GM18951 (cell line): ENCODE data around the gene CHST11.

Experiments used
- POLR2A ChIP-seq: IDR thresholded peaks from 4 replicates; pipeline ENCODE4 v1.6.1; 2011; ENCODE audit warnings: mild to moderate bottlenecking; ENCODE audit not compliant: insufficient read length, insufficient read depth; ENCODE audit errors: extremely low read depth
- in situ Hi-C: fragments of 300-500 bp; cut with MboI; formaldehyde crosslinking; loops from one replicate; pipeline ENCODE4 v1.12.0; 2022; ENCODE audit warnings: low sequenced_read_pairs, mixed read lengths, inconsistent platforms; ENCODE audit not compliant: unreplicated experiment

Gene CHST11

DNA sequence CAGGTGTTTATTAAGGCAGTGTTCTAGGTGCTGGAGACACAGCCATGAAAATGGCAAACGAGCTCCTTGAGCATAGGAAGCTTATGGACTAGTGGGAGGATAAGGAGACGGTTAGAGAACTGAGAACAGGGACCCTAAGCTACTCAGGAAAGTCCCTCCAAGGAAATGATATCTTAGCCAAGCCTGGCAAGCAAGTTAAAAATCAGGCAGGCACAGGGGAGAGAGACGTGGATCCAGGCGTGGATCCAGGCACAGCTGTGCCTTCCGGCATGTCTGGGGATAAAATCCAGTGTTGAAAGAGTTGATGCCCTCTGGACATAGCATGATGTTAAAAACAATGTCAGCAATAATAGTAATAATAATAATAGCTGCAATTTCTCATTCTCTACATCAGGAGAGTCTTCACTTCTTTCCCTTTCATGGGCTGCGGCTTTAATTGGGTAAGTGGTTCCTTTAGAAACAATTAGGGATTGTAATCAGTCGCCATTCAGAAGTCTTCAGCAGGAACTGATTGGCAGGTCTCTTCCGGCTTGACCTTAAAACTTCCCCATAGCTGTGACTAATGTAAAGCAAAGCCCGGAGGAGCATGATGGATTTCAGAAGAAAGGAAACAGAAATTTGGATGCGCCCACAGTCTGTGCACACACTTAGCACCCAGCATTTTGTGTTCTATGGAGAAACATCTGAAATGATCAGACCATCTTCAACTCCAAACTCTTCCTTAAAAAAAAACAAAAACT is 271.1 kb downstream of the CHST11 start:
- in situ Hi-C loops = no loop called here
- no peak for TF ChIP-seq POLR2A

DNA sequence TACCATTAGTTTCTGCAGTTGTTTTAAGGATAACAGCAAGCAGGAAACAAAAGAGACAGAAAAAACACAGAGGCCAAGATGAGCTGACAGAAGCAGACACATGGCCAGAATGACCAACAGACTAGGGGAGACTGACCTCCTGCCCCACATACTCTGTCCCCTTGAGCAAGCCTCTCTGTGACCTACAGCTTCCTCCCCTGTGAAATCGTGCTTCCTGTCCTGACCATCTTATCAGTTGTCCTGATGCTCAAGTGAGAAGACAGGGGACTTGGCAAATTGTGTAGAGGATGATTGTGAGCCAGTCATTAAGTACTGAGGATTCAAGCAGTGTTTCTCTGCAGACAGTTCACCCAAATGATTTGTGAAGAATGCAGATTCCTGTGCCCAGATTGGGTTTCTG is 272.3 kb downstream of the CHST11 start:
- in situ Hi-C loops = no loop called here
- no peak for TF ChIP-seq POLR2A

DNA sequence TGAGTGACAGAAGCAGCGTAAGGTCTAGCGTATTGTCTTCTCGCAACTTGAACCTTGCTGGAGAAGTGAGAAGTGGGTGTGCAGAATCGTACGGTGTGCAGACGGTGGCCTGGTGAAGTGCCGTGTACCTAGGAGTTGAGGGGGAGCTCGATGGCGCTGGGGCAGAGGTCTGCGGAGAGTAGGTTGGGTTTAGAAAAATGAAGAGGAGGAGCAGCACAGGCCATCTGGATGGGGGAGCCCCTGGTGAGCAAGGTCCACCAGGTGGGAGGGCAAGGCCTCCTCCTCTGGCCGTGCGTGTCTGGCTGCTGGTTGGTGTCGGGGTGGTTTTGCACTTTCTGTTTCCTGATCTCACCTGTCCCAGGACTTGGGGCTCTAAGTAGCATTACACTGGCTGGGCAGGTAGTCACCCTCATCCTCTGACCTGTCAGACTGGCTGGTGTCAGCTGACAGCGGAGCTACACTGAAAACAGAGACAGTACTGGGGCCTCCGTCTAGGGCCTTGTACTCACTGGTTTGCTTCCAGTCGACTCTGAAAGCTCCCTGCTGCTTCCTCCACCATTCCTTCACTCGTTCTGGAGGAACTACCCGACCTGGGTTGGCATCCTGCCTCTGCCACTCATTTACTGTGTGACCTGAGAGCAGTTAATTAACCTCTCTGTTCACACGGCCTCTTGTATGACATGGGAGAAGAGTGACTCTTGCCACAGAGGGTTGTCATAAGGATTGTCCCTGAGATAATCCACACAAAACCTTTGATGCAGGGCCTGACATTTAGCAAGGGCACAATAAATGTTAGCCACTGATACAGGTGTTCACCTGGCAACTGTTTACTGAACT is 273.1 kb downstream of the CHST11 start:
- in situ Hi-C loops = no loop called here
- TF ChIP-seq POLR2A = no peak

DNA sequence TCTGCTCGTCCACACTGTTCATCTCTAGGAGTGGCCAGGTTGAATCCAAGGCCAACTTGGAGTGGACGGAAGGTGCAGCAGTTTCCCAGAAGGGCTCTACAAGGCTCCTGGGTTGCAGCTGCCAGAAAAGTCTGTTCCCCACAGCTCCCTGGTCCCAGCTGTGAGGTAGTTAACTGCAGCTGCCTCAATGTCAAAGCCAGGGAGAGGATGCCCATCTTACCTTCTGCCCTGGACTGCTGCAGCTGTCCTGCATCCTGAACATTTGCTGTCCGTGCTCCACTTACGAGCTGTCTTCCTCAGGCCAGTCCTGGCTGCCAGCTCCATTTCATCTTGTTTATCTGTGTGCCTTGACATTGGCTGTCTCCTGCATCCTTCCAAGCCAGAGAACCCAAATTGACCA is 274.0 kb downstream of the CHST11 start:
- in situ Hi-C loops = no loop called here
- no peak for TF ChIP-seq POLR2A

DNA sequence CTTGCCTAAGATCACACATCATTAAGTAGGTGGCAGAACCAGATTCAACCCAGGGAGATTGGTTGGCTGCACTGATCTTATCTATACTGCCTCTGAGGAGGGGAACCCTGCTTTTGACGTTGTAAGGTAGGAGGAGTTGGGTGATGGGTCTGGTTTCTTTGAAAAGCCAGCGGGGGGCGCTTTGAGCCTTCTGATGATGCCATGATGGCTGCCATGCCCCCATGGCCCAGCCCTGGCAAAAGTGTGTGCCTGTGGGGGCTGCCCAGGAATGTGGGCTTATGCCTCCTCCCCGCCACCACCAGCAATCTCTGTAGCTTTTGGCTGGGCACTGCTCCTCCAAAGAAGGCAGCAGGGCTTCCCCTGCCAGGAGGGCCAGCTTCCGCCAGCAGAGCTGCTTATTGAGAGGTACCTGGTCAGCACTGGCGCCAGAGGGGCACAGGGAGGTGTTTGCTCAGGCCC is 277.0 kb downstream of the CHST11 start:
- in situ Hi-C loops = no loop called here
- no peak for TF ChIP-seq POLR2A

DNA sequence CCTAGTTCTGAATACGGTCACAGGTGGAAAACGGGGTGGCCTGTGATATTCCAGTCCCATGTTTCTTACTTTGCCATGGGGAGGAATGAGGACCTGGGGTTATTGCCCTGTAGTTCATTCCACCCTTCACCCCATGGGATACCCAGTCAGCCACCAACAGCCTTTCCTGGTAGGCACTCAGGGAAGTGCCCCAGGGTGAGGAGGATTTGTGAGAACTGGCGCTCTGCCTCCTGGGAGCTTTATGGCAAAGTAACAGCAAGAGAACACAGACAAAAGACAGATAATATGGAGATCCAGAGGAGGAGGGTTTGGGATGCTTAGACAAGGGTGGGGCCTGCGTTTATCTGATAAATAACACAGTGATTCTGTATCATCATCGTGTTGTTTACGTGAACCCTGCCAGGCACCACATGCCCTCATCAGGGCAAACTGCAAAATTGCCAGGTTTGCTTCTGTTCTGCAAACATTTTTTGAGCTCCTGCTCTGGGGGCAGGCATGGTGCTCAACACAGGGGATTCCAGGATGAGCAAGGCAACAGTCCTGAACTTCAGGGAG is 277.9 kb downstream of the CHST11 start:
- TF ChIP-seq POLR2A = no peak
- in situ Hi-C loops = no loop called here

DNA sequence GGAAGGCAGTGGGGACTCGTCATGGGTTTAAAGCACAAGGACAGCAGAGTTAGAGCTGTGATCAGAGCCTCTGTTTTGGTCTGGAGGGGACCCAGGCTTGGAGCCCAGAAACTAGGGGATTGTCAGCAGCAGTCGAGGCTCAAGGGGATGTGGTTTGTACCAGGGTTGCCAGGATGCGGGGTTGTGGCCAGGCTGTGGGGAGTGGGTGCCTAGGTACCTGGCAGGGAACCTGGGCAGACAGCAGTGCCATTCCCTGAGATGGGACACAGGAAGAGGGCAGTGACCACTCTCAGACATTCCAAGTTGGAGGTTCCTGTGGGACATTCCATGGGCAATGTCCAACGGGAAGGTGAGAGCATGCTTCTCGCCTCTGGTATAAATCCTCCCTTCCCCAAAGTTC is 279.1 kb downstream of the CHST11 start:
- in situ Hi-C loops = no loop called here
- no peak for TF ChIP-seq POLR2A

DNA sequence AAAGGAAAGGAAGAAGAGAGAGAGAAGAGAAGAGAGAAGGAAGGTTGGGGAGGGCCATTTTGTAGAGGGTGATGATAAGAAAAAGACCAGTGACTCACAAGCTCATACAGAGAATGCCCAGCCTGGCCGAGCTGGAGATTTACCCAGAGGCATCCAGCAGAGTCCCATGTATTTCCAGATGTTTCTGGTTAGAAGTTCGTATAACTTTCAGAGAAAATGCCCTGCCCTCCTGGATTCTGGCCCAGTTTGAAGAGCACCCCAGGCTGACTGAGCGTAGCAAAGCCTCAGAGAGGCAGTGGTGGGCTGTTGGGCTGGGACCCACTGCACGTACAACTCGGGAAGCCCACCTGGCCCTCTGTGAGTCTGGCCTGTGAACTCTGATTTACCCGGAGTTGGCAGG is 279.6 kb downstream of the CHST11 start:
- no peak for TF ChIP-seq POLR2A
- in situ Hi-C loops = no loop called here

DNA sequence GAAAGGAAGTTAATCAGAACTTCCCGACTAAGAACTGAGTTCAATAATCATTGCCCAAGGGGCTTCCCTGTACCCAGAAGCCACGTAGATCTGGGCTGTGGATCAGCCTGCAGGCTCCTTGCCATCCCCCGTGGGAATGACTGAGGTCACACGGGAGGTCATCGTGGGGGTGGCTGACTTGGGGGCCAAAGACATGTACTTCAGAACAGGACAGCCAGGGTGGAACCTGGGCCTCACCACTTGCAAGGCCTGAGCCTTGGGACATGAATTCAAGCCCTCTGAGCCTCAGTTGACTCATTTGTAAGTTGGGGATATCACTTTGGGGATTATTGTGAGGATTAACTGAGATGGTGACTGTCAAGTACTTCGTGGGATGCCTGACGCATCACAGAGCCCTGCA is 280.4 kb downstream of the CHST11 start:
- in situ Hi-C loops = no loop called here
- no peak for TF ChIP-seq POLR2A

DNA sequence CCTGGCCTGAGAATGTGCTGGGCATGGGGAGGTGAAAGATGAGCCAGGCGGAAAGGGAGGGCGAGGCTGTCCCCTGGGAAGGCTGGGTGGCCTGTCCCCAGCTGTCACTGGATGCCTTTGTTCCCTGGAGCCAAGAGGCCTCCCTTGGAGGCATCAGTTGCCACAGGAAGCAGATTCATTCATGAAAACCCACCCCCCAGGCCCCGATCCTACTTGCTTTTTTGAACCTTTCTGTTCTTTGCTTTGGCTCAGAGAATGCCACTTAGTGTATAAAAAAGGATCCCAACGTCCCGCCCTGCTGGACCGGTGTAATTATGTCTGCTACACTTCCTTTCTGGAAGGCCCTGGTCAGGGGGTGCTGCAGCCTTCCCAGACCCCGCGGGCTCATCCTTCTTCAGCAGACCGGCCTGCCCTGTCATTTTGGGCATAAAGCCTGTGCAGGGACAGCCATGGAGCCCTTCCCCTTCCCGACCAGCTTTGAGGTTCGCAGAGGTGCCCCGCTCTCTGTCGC is 281.1 kb downstream of the CHST11 start:
- in situ Hi-C loops = no loop called here

DNA sequence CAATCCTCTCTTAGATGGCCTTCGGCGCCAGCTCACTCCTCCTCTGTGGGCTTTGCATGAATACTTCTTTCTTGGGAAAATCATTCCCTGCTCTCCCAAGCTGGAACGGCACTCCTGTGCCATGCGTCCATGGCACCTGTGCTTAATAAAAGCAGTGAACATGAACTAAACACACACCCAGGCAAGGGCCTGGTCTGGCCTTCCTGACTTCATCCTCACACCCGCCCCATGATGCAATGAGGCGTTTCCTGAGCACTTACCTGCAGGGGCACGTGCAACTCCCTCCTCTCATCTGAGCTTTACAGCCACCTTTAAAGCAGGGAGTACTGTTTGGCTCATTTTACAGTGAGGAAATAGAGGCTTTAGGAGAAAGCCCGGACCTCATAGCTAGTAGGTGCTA is 281.6 kb downstream of the CHST11 start:
- no peak for TF ChIP-seq POLR2A
- in situ Hi-C loops = no loop called here

More for the DNA sequence above, 281.1 kb downstream of the CHST11 start:
- no peak for TF ChIP-seq POLR2A

DNA sequence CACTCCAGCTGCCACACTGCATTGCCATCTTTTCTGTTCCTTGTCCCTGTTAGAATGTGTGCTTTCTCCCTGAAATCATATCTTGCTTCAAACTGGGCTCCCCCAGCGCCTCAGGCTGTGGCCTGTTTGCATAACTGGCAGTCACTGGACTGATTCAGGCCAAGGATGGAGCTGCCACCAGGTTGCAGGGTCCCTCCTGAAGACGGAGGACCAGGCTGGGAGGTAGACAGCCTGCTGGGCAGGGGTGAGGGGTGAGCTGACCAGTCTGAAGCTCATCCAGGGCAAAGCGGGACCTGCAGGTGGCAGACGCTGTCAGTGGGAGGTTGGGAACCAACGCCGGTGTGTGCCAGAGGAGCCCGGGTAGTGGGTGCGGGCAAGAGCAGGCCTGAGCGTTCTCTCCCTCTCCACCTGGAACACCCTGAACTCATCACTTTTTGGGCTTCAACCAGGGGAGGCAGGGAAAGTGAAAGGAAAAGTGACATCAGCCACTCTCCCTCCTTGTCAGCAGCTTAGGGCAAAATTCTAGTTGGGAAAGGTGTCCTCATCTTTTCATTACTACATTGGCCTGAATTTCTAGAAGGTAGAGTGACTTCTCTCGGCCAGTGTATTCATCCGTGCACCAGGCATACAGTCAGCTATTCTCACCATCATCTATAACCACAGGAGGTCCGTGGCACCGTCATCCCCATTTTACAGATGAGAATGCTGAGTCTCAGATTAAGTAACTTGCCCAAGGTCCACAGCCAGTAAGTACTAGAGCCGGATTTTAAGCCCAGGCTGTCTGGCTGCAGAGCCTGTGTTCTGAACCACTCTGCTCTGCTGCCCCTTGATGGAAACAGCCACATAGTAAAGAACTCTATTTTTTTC is 282.3 kb downstream of the CHST11 start:
- TF ChIP-seq POLR2A = no peak
- in situ Hi-C loops = no loop called here

DNA sequence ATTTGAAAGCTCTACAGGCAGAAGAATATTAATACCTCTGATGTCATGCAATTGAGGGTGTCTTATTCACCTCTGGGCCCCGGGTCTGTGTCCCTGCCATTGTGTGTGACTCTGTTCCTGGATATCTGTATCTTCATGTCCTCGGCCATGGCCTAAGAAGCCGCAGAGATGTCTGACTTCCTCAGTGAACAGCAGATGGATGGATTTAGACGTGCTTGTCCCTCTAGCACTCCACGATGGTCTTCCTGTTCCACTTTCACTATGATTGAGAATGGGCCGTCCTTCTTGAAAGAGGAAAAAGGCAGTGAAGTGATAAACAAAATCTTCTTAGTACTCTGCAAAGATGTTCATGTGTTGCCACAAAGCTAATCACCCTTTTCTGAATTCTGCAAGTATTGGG is 283.9 kb downstream of the CHST11 start:
- in situ Hi-C loops = no loop called here

More for the DNA sequence above, 283.9 kb downstream of the CHST11 start:
- no peak for TF ChIP-seq POLR2A
